NCI-H526 treated with DMSO at 0.1 percent for 48 hours (cell line): ENCODE results near the gene TMPRSS11B.
"Not testable (repeated sequence)": the region's sequence is repeated elsewhere in the genome, so short reads cannot be mapped to it uniquely, and the experiment has no call there.

Source experiments
- DNase-seq: peaks from one replicate; lab custom pipeline; 2025; lab: John Stamatoyannopoulos, UW

TMPRSS11B gene, protein sequence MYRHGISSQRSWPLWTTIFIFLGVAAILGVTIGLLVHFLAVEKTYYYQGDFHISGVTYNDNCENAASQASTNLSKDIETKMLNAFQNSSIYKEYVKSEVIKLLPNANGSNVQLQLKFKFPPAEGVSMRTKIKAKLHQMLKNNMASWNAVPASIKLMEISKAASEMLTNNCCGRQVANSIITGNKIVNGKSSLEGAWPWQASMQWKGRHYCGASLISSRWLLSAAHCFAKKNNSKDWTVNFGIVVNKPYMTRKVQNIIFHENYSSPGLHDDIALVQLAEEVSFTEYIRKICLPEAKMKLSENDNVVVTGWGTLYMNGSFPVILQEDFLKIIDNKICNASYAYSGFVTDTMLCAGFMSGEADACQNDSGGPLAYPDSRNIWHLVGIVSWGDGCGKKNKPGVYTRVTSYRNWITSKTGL

GRCh38 chr4:68245594-68245993 lies at the start of gene TMPRSS11B:
Gene TMPRSS11B, minus strand, starts transcription at chr4:68245694. Its CDS starts 136 bp downstream, at chr4:68245558.
- no peak for DNase-seq

GRCh38 chr4:68291256-68291655 lies 45.8 kb upstream of the TMPRSS11B start:
- DNase-seq = no peak

DNA sequence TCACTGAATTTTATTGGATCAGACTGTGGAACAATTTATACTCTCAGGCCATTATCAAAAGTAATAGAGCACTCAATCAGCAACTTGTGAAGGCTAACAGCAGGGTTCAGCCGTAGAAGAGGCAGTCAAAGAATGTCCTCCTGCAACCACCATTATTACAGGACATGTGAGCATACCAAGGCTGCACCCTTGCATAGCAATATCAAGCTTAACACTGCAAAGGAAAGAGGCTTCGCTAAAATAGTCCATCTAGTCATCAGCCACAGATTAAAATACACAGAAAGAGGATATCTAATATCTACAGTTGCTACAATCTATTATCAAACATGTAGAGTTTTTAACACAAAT lies 42.9 kb upstream of the TMPRSS11B start:
- DNase-seq = no peak

DNA sequence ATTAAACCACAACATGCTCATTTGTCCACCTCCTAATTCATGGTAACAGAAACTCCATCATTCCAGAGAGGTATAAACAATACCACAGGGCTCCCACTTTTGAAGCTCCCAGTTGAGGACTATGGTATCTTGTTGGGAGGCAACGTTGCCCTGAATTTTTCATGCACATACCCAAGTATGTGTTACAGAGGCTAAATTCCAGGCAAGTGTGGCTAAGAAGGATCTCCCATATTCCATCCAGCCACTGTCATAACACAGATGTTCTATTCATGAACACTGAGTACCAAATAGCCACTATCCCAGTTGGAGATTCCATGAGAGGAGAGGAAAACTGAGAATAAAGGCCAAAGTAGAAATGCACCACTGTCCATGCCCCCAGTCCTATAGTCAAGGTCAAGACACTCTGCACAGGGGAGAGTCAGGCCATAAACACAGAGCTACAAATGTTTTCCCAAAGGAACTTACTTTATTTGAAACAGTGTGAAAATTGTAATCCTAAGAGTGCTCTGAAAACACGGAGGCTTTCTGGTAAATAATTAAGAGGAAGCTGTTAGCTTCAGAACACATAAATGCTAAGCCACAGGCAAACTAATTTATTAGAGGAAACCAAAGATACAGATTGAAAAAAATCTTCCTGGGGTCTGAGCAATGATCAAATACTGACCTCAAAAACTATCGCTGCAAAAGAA lies 42.4 kb upstream of the TMPRSS11B start:
- no peak for DNase-seq

- no peak for DNase-seq
Measured at GRCh38 chr4:68283714-68284113, 38.2 kb upstream of the TMPRSS11B start.

DNA sequence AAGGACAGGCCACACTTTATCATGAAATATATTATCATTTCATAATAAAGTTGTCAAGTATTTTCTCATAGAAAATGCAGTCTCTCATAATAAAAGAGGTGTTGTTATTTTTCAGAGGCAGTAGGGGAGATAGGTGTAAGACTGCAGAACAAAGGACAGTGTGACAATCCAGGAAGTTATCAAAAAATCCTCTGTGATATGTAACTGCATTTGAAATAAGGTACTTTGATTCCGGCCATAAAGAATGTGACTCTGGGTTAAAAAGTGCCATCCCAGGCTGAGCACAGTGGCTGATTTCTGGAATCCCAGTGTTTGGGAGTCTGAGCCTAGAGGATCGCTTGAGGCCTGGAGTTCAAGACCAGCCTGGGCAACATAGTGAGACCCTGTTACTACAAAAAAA lies 37.6 kb upstream of the TMPRSS11B start:
- no peak for DNase-seq

GRCh38 chr4:68281796-68282740 lies 36.6 kb upstream of the TMPRSS11B start:
- DNase-seq = not testable (repeated sequence)

- no peak for DNase-seq
Measured at GRCh38 chr4:68278029-68278428, 32.5 kb upstream of the TMPRSS11B start.

GRCh38 chr4:68277627-68278026 lies 32.1 kb upstream of the TMPRSS11B start:
- no peak for DNase-seq

DNA sequence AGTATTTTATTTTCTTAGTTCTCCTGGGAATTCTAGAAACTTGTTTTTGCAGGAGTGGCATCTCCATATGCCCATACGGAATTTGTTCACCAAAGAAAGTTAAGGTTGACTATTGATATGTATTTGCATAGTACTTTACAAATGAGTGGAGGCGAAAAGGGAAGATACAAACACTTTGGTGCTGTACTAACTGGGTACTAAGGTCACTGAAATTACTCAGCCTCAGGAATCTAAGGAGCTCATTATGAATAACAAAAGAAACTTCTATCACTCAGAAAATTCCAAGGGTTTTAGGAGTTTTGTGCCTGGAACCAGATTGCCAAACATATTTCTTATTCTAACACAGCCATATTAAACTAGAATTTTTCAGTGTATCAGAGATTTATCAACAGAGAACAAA lies 27.4 kb upstream of the TMPRSS11B start:
- DNase-seq = no peak

DNA sequence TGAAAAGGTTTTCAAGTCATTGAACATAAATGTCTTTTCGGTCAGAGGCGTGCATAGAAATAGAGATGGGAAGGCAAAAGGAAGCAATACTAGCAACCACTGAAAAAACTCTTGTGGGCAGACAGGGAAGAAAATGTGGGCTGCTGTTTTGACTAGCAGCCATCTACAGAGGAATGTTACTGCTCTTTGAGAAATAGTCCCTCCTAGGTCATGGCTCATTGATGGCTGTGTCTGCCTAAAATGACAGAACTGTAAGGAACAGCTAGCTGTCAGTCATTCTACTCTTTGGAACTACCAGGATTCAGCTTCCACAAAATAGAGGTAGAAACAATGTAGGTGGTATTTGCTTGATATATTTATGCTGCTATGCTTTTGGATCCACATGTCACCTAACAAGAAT lies 26.9 kb upstream of the TMPRSS11B start:
- DNase-seq = no peak

- DNase-seq = peak; percentile 20
Measured at GRCh38 chr4:68271851-68272357, 26.4 kb upstream of the TMPRSS11B start.

DNA sequence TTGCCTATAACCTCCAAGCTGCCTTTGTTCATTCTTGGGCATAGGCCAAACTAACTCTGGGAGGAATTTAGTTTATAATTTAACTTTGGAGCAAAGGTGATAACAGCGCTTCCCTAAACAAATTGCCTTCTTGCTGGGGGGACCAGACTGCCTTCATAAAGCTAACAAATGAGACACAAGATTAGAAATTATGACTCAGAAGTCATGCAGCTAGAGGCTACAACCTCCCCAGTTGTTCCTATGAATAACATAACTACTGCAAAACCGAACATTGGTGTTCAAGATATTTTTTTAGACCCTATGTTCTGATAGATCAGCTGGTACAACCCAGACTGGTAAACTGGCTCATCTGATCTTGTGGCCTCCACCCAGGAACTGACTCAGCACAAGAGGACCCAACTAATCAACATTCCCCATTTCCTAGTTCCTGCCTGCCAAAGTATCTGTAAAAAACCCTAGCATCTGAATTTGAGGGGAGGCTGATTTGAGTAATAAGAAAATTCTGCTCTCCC lies 22.0 kb upstream of the TMPRSS11B start:
- no peak for DNase-seq

DNA sequence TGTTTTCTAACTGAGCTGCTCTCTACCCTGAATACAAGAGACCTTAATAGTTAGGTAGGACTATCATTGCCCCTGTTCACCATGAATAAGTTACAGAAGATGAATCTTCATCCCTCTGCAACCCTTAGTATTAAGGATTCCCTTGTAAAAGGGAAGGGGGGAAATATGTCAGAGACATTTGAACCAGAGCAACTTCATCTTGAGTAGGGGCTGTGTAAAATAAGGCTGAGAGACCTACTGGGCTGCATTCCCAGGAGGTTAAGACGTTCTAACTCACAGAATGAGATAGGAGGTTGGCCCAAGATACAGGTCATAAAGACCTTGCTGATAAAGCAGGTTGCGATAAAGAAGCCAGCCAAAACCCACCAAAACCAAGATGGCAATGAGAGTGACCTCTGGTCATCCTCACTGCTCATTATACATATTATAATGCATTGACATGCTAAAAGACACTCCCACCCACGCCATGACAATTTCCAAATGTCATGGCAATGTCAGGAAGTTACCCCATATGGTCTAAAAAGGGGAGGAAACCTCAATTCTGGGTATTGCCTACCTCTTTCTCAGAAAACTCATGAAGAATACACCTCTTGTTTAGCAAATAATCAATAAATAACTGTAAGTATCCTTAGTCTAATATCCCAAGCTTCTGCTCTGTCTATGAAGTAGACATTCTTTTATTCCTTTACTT lies 19.5 kb upstream of the TMPRSS11B start:
- no peak for DNase-seq

DNA sequence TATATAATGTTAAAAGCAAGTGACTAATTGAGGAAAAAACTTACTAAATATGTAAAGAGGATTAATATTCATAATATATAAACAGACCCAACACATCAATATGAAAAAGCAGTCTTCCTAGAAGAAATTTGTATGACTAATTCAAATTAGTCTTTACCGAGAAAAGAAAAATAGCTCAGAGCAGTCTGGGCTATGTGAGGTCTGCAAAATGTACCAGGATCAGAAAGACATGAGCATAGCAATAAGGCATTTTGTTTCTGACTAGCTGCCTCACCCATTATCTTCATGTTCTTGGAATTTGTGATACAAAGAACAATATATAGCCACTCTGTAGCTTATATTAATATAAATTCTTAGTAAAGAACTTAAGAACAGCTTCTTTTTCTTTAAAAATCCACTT lies 13.7 kb upstream of the TMPRSS11B start:
- no peak for DNase-seq

- DNase-seq = no peak
Measured at GRCh38 chr4:68257719-68258118, 12.2 kb upstream of the TMPRSS11B start.

GRCh38 chr4:68256284-68256683 lies 10.8 kb upstream of the TMPRSS11B start:
- no peak for DNase-seq

DNA sequence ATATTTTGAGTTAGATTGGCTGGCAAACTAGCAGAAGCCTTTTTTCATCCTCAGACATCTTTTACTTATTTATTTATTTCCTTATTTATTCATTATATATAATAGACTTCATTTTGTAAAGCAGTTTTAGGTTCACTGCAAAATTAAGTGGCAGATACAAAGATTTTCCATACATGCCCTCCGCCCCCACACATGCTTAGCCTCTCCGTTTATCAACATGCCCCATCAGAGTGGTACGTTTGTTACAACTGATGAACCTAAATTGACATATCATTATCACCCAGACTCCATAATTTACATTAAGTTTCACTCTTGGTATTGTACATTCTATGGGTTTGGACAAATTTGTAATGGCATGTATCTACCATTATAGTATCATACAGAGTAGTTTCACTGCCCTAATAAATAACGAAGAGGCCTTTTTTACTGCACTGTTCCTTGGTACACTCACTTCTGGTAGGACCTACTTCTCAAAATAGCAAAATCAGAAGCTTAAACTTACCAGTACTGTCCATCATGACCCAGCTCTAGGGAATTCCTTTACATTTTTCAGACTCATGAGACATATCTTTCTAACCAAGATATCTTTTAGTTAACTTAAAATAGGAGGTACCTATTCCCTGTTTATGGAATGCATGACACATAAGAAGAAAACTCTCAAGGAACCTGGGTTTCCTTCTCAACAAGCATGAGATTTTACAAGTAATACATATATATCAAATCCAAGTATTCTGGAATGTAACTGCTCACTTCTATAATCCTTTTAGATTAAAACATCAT lies 4.8 kb upstream of the TMPRSS11B start:
- DNase-seq = no peak

- no peak for DNase-seq
Measured at GRCh38 chr4:68249434-68249833, 3.9 kb upstream of the TMPRSS11B start.

- no peak for DNase-seq
Measured at GRCh38 chr4:68240620-68241019, 4.9 kb downstream of the TMPRSS11B start.

DNA sequence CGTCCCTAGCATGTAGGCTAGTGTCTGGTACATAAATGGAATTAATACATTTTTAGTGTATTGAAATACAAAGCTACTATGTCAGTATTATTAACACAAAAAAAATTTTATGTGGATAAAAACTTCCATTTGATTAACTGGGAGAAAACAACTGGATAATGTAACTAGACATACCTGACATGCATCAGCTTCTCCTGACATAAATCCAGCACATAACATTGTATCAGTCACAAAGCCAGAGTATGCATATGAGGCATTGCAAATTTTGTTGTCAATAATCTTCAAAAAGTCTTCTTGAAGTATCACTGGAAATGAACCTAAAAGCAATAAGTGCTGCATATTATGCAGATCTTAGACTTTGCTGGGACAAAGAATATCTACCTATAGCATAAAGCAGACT lies 16.9 kb downstream of the TMPRSS11B start:
- DNase-seq = no peak
